Neural crest cell (in vitro differentiated cells): ENCODE measurements around the gene ATP5PO. TPM values are rescaled to one million over a fixed set of nuclear protein-coding genes. Genes with fewer than 3 reads are reported as not detected.
A peak's percentile ranks its signal among the peaks of the same experiment; 100 is the strongest.

Experiments used
- DNase-seq: peaks from one replicate; pipeline ENCODE4 v3.0.0; 2021; ENCODE audit warnings: low read depth, mixed read lengths, low spot score
- H3K27ac Mint-ChIP-seq: one replicate; pipeline ENCODE4 v1.8.0; 2021; ENCODE audit warnings: mild to moderate bottlenecking, mixed read lengths; ENCODE audit not compliant: unreplicated experiment
- H3K27me3 Mint-ChIP-seq: 2 replicates; pipeline ENCODE4 v1.8.0; 2021; ENCODE audit warnings: low read depth, mild to moderate bottlenecking, mixed read lengths
- H3K36me3 Mint-ChIP-seq: 2 replicates; pipeline ENCODE4 v1.8.0; 2021; ENCODE audit warnings: low read depth, mild to moderate bottlenecking, mixed read lengths
- H3K4me1 Mint-ChIP-seq: 2 replicates; pipeline ENCODE4 v1.8.0; 2021; ENCODE audit warnings: mixed read lengths
- H3K4me3 Mint-ChIP-seq: one replicate; pipeline ENCODE4 v1.8.0; 2021; ENCODE audit warnings: mild to moderate bottlenecking, mixed read lengths
- H3K9me3 Mint-ChIP-seq: 2 replicates; pipeline ENCODE4 v1.8.0; 2021; ENCODE audit warnings: mixed read lengths
- CTCF ChIP-seq: fragments of 200-600 bp; sonication (generic); conservative IDR thresholded peaks from 2 replicates; pipeline ENCODE4 v1.5.0; 2021; ENCODE audit warnings: antibody characterized with exemption, mild to moderate bottlenecking
- total RNA-seq: library from RNA; stranded (reverse); gene quantifications from 2 replicates; pipeline ENCODE4 v1.2.1, GENCODE V29; 2021

ATP5PO gene
- total RNA-seq, 1 donor from 2014 or later: 231 TPM

- Mint-ChIP-seq H3K36me3 (peaks cover 11% of the 10 kb centered on the region), H3K9me3 (no peaks in the 10 kb centered on the region), H3K4me3 (peak overlapping the region; percentile 3), H3K27me3 (no peaks in the 10 kb centered on the region), H3K4me1 (peaks cover 4% of the 10 kb centered on the region), H3K27ac (no peak overlapping the region)
- peak; percentile 43 for DNase-seq
- TF ChIP-seq CTCF: peak; percentile 62
These were observed 14.0 kb downstream of the ATP5PO start for GRCh38 chr21:33901412-33902288.

- H3K27me3 Mint-ChIP-seq: no peaks in the 10 kb centered on the region
- no peak for DNase-seq
- peaks cover 6% of the 10 kb centered on the region for H3K36me3 Mint-ChIP-seq
- H3K4me1 Mint-ChIP-seq: peaks cover 17% of the 10 kb centered on the region
- H3K27ac Mint-ChIP-seq: peak overlapping the region; percentile 90
- no peak for TF ChIP-seq CTCF
- no peak overlapping the region for H3K4me3 Mint-ChIP-seq
- H3K9me3 Mint-ChIP-seq: no peaks in the 10 kb centered on the region
These were observed 16.4 kb downstream of the ATP5PO start for GRCh38 chr21:33899199-33899598.

- no peak for DNase-seq
- Mint-ChIP-seq H3K4me1 (peaks cover 17% of the 10 kb centered on the region), H3K9me3 (no peaks in the 10 kb centered on the region), H3K27me3 (no peaks in the 10 kb centered on the region), H3K36me3 (peaks cover 6% of the 10 kb centered on the region), H3K27ac (no peak overlapping the region), H3K4me3 (no peak overlapping the region)
- TF ChIP-seq CTCF: no peak
These were observed 17.0 kb downstream of the ATP5PO start for GRCh38 chr21:33898586-33898985.

GRCh38 chr21:33897739-33898138 is 17.9 kb downstream of the ATP5PO start:
- no peak overlapping the region for H3K4me3 Mint-ChIP-seq
- peaks cover 17% of the 10 kb centered on the region for H3K4me1 Mint-ChIP-seq
- no peak overlapping the region for H3K27ac Mint-ChIP-seq
- DNase-seq: no peak
- TF ChIP-seq CTCF: no peak
- H3K27me3 Mint-ChIP-seq: no peaks in the 10 kb centered on the region
- no peaks in the 10 kb centered on the region for H3K9me3 Mint-ChIP-seq
- H3K36me3 Mint-ChIP-seq: peaks cover 3% of the 10 kb centered on the region

- DNase-seq: no peak
- no peak overlapping the region for H3K4me3 Mint-ChIP-seq
- H3K36me3 Mint-ChIP-seq: peaks cover 3% of the 10 kb centered on the region
- peaks cover 17% of the 10 kb centered on the region for H3K4me1 Mint-ChIP-seq
- TF ChIP-seq CTCF: no peak
- H3K9me3 Mint-ChIP-seq: no peaks in the 10 kb centered on the region
- no peaks in the 10 kb centered on the region for H3K27me3 Mint-ChIP-seq
- no peak overlapping the region for H3K27ac Mint-ChIP-seq
These were observed 18.5 kb downstream of the ATP5PO start for GRCh38 chr21:33897098-33897497.
